ENCODE measurements around the gene ZIC2. TPM values are rescaled to one million over a fixed set of nuclear protein-coding genes. Genes with fewer than 3 reads are reported as not detected.

ZIC2 gene
- total and polyA plus RNA-seq, 2 of the 4 experiments (the other 2 are of a cell fraction) = not detected

- H3K9me1 ChIP-seq (ENCODE audit: insufficient read depth, low read length) = no peaks in the 10 kb centered on the region
- DNase-seq (no peak), ATAC-seq (ENCODE audit: low read depth) (no peak)
- no CpG with 5 or more reads among the region's 3 CpGs for WGBS, 2 experiments (ENCODE audit: extremely low coverage in 2 of 2, insufficient read length in 1 of 2)
- H3K4me3 ChIP-seq (ENCODE audit: insufficient read depth, low read depth, low read length) = no peak overlapping the region
- H3K4me1 ChIP-seq (ENCODE audit: control insufficient read depth, insufficient read depth, low read length) = no peaks in the 10 kb centered on the region
- no peaks in the 10 kb centered on the region for H3K36me3 ChIP-seq (ENCODE audit: control insufficient read depth, insufficient read depth, low read length)
- dilution Hi-C loops (cut with HindIII; ENCODE audit: low sequenced_read_pairs, unreplicated experiment) = no loop called here
- no peak overlapping the region for H2BK15ac ChIP-seq (ENCODE audit: low read depth, low read length)
- peaks cover 78% of the 10 kb centered on the region for H3K27me3 ChIP-seq (ENCODE audit: control insufficient read depth, insufficient read depth, low read length)
- no peak overlapping the region for H4K8ac ChIP-seq (ENCODE audit: low read depth in 2 of 2, low read length in 2 of 2)
- in situ Hi-C loops (cut with MboI; ENCODE audit: low sequenced_read_pairs) = no loop called here
- no peaks in the 10 kb centered on the region for H3K79me1 ChIP-seq (ENCODE audit: low read depth in 1 of 2, low read length in 2 of 2)
- no peak overlapping the region for H4K91ac ChIP-seq (ENCODE audit: insufficient read depth, low read depth, low read length)
- H3K56ac ChIP-seq (ENCODE audit: extremely low read depth, insufficient read depth, low read length) = no peak overlapping the region
- no peak overlapping the region for H2AK5ac ChIP-seq (ENCODE audit: low read depth, low read length)
- no TSS peak for BruUV-seq (replicated peaks)
- ChIA-PET CTCF (no interaction called here), POLR2A (ENCODE audit: unreplicated experiment) (no interaction called here)
- H3K18ac ChIP-seq (ENCODE audit: low read depth, low read length) = no peak overlapping the region
- no peak overlapping the region for H4K5ac ChIP-seq (ENCODE audit: low read depth, low read length)
- no peak overlapping the region for H3K23ac ChIP-seq (ENCODE audit: low read depth, low read length)
- no peak overlapping the region for H3K27ac ChIP-seq (ENCODE audit: insufficient read depth, low read length)
- TF ChIP-seq, protein P1, sequence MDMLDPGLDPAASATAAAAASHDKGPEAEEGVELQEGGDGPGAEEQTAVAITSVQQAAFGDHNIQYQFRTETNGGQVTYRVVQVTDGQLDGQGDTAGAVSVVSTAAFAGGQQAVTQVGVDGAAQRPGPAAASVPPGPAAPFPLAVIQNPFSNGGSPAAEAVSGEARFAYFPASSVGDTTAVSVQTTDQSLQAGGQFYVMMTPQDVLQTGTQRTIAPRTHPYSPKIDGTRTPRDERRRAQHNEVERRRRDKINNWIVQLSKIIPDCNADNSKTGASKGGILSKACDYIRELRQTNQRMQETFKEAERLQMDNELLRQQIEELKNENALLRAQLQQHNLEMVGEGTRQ (IDR thresholded peaks at IDR 0.05; ENCODE audit: low read depth, low read length) = no peak
- TF ChIP-seq, protein P2, sequence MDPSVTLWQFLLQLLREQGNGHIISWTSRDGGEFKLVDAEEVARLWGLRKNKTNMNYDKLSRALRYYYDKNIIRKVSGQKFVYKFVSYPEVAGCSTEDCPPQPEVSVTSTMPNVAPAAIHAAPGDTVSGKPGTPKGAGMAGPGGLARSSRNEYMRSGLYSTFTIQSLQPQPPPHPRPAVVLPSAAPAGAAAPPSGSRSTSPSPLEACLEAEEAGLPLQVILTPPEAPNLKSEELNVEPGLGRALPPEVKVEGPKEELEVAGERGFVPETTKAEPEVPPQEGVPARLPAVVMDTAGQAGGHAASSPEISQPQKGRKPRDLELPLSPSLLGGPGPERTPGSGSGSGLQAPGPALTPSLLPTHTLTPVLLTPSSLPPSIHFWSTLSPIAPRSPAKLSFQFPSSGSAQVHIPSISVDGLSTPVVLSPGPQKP (IDR thresholded peaks at IDR 0.05; ENCODE audit: borderline replicate concordance, low read depth, low read length) = no peak
- TF ChIP-seq RCOR1 (IDR thresholded peaks at IDR 0.05; ENCODE audit: insufficient replicate concordance, low read length) = no peak
- no peak for TF ChIP-seq SMC3 (IDR thresholded peaks at IDR 0.05; ENCODE audit: low read depth, low read length)
- TF ChIP-seq MXI1 (IDR thresholded peaks at IDR 0.05; ENCODE audit: borderline replicate concordance, low read depth, low read length) = no peak
- TF ChIP-seq, protein P3, sequence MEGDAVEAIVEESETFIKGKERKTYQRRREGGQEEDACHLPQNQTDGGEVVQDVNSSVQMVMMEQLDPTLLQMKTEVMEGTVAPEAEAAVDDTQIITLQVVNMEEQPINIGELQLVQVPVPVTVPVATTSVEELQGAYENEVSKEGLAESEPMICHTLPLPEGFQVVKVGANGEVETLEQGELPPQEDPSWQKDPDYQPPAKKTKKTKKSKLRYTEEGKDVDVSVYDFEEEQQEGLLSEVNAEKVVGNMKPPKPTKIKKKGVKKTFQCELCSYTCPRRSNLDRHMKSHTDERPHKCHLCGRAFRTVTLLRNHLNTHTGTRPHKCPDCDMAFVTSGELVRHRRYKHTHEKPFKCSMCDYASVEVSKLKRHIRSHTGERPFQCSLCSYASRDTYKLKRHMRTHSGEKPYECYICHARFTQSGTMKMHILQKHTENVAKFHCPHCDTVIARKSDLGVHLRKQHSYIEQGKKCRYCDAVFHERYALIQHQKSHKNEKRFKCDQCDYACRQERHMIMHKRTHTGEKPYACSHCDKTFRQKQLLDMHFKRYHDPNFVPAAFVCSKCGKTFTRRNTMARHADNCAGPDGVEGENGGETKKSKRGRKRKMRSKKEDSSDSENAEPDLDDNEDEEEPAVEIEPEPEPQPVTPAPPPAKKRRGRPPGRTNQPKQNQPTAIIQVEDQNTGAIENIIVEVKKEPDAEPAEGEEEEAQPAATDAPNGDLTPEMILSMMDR (conservative IDR thresholded peaks at IDR 0.05; ENCODE audit: low read depth, low read length) = no peak
- TF ChIP-seq NFE2L2 (IDR thresholded peaks at IDR 0.05; ENCODE audit: low read depth, low read length) = no peak
- no peak for TF ChIP-seq MAFK (IDR thresholded peaks at IDR 0.05; ENCODE audit: low read depth, low read length)
- no peak for TF ChIP-seq MAZ (IDR thresholded peaks at IDR 0.05; ENCODE audit: borderline replicate concordance, low read depth, low read length)
- TF ChIP-seq FOS (IDR thresholded peaks at IDR 0.05; ENCODE audit: low read depth, low read length) = no peak
- no peak for TF ChIP-seq CHD1 (IDR thresholded peaks at IDR 0.05; ENCODE audit: low read depth, low read length)
- TF ChIP-seq RFX5 (IDR thresholded peaks at IDR 0.05; ENCODE audit: low read depth, low read length) = no peak
- H2AK9ac ChIP-seq (replicated peaks; ENCODE audit: low read depth, low read length, poor library complexity) = no peak overlapping the region
- no peak overlapping the region for H2BK20ac ChIP-seq (ENCODE audit: low read depth, low read length)
- H2AFZ ChIP-seq (replicated peaks; ENCODE audit: low read length, poor library complexity) = no peak overlapping the region
- H3K4me2 ChIP-seq (ENCODE audit: low read depth, low read length) = no peak overlapping the region
- H3K9me3 ChIP-seq (ENCODE audit: control insufficient read depth, insufficient read depth, low read length) = peaks cover 5% of the 10 kb centered on the region; the same call in 1 of the 2 replicates
- intact Hi-C loops (cut with micrococcal nuclease) = no loop called here
- no peak overlapping the region for H2BK5ac ChIP-seq (ENCODE audit: low read depth, low read length, poor library complexity, severe bottlenecking)
- no peaks in the 10 kb centered on the region for H4K20me1 ChIP-seq (ENCODE audit: insufficient read depth, low read length)
- H3K4ac ChIP-seq (ENCODE audit: low read depth, low read length) = no peak overlapping the region
- H2BK120ac ChIP-seq (ENCODE audit: low read depth, low read length) = no peak overlapping the region
- no peak overlapping the region for H3K9ac ChIP-seq (ENCODE audit: low read depth, low read length)
- H3K14ac ChIP-seq (replicated peaks; ENCODE audit: low read depth, low read length) = no peak overlapping the region
Measured at GRCh38 chr13:99963816-99964339, 17.7 kb upstream of the ZIC2 start.

All from IMR-90 (cell line).